H9 (cell line): ENCODE results near the gene ACOXL. TPM values are rescaled to one million over a fixed set of nuclear protein-coding genes. Genes with fewer than 3 reads are reported as not detected.
A peak's percentile ranks its signal among the peaks of the same experiment; 100 is the strongest.

ENCODE experiments used
- DNase-seq: peaks from one replicate; pipeline ENCODE4 v3.0.0-alpha.2; 2017
- H2AFZ ChIP-seq: one replicate; pipeline ENCODE4 v1.6.1; 2013; ENCODE audit warnings: mild to moderate bottlenecking, low read length, control low read depth, moderate library complexity
- H2AK5ac ChIP-seq: 2 replicates; pipeline ENCODE4 v1.6.1; 2013; ENCODE audit warnings: low read length, control low read depth, mixed read lengths; ENCODE audit not compliant: insufficient read length
- H2BK120ac ChIP-seq: one replicate; pipeline ENCODE4 v1.6.1; 2013; ENCODE audit warnings: low read depth, mild to moderate bottlenecking, low read length, control low read depth, inconsistent platforms; ENCODE audit not compliant: poor library complexity, severe bottlenecking
- H2BK12ac ChIP-seq: 2 replicates; pipeline ENCODE4 v1.6.1; 2013; ENCODE audit warnings: low read length, control low read depth, mixed read lengths, low read depth; ENCODE audit not compliant: insufficient read length
- H2BK15ac ChIP-seq: 2 replicates; pipeline ENCODE4 v1.6.1; 2013; ENCODE audit warnings: low read depth, low read length, control low read depth
- H2BK20ac ChIP-seq: one replicate; pipeline ENCODE4 v1.6.1; 2013; ENCODE audit warnings: low read depth, mild to moderate bottlenecking, low read length, control low read depth, inconsistent platforms; ENCODE audit not compliant: poor library complexity, severe bottlenecking
- H2BK5ac ChIP-seq: 2 replicates; pipeline ENCODE4 v1.6.1; 2013; ENCODE audit warnings: low read length, control low read depth, mixed read lengths; ENCODE audit not compliant: insufficient read length
- H3K14ac ChIP-seq: 2 replicates; pipeline ENCODE4 v1.6.1; 2013; ENCODE audit warnings: low read length, control low read depth; ENCODE audit not compliant: insufficient read depth
- H3K18ac ChIP-seq: 2 replicates; pipeline ENCODE4 v1.6.1; 2013; ENCODE audit warnings: low read depth, mild to moderate bottlenecking, mixed read lengths, low read length, control low read depth; ENCODE audit not compliant: insufficient read length
- H3K23ac ChIP-seq: 2 replicates; pipeline ENCODE4 v1.6.1; 2013; ENCODE audit warnings: low read length, control low read depth, mixed read lengths, low read depth; ENCODE audit not compliant: insufficient read length
- H3K23me2 ChIP-seq: 2 replicates; pipeline ENCODE4 v1.6.1; 2013; ENCODE audit warnings: low read depth, mild to moderate bottlenecking, mixed read lengths, low read length, control low read depth; ENCODE audit not compliant: insufficient read length, poor library complexity, severe bottlenecking
- H3K27ac ChIP-seq: 2 replicates; pipeline ENCODE4 v1.5.1; 2013; ENCODE audit warnings: low read length, control low read depth, mixed read lengths, low read depth; ENCODE audit not compliant: insufficient read length
- H3K27me3 ChIP-seq: 2 replicates; pipeline ENCODE4 v1.6.1; 2013; ENCODE audit warnings: low read length, control low read depth, inconsistent platforms; ENCODE audit not compliant: insufficient read depth
- H3K4ac ChIP-seq: 2 replicates; pipeline ENCODE4 v1.6.1; 2013; ENCODE audit warnings: low read depth, mild to moderate bottlenecking, control low read depth, inconsistent platforms, low read length, moderate library complexity
- H3K4me1 ChIP-seq: 2 replicates; pipeline ENCODE4 v1.6.1; 2013; ENCODE audit warnings: low read length, control low read depth, inconsistent platforms; ENCODE audit not compliant: insufficient read depth
- H3K4me2 ChIP-seq: 2 replicates; pipeline ENCODE4 v1.6.1; 2013; ENCODE audit warnings: low read length, control low read depth, mixed read lengths; ENCODE audit not compliant: insufficient read length, insufficient read depth
- H3K56ac ChIP-seq: 2 replicates; pipeline ENCODE4 v1.6.1; 2013; ENCODE audit warnings: low read depth, mild to moderate bottlenecking, mixed read lengths, low read length, control low read depth; ENCODE audit not compliant: insufficient read length
- H3K79me1 ChIP-seq: 2 replicates; pipeline ENCODE4 v1.6.1; 2013; ENCODE audit warnings: low read depth, mild to moderate bottlenecking, moderate library complexity, low read length, control low read depth, inconsistent platforms; ENCODE audit not compliant: insufficient read depth, poor library complexity, severe bottlenecking
- H3K79me2 ChIP-seq: 2 replicates; pipeline ENCODE4 v1.6.1; 2013; ENCODE audit warnings: low read length, control low read depth, inconsistent platforms; ENCODE audit not compliant: insufficient read depth
- H3K9ac ChIP-seq: 2 replicates; pipeline ENCODE4 v1.6.1; 2013; ENCODE audit warnings: low read length, control low read depth, mixed read lengths; ENCODE audit not compliant: insufficient read length; ENCODE audit errors: extremely low read depth
- H3K9me3 ChIP-seq: one replicate; pipeline ENCODE4 v1.6.1; 2013; ENCODE audit warnings: low read depth, low read length, inconsistent platforms; ENCODE audit not compliant: control insufficient read depth
- H3T11ph ChIP-seq: one replicate; pipeline ENCODE4 v1.6.1; 2013; ENCODE audit warnings: mild to moderate bottlenecking, low read length, control low read depth, inconsistent platforms
- H4K20me1 ChIP-seq: one replicate; pipeline ENCODE4 v1.6.1; 2013; ENCODE audit not compliant: control insufficient read depth, insufficient read length, insufficient read depth
- H4K5ac ChIP-seq: 2 replicates; pipeline ENCODE4 v1.6.1; 2013; ENCODE audit warnings: low read depth, mild to moderate bottlenecking, mixed read lengths, low read length, control low read depth; ENCODE audit not compliant: insufficient read length
- H4K8ac ChIP-seq: replicated peaks from 2 replicates; pipeline ENCODE4 v1.6.1; 2013; ENCODE audit warnings: low read length, control low read depth, mixed read lengths, low read depth; ENCODE audit not compliant: insufficient read length
- H4K91ac ChIP-seq: 2 replicates; pipeline ENCODE4 v1.6.1; 2013; ENCODE audit warnings: low read depth, mild to moderate bottlenecking, moderate library complexity, mixed read lengths, low read length, control low read depth; ENCODE audit not compliant: insufficient read length
- H3K27ac Mint-ChIP-seq, 3 experiments: 2 replicates in 2 of 3; 3 replicates in 1 of 3; pipeline ENCODE4 v1.8.0; 2020 to 2021; ENCODE audit warnings: mixed read lengths in 3 of 3, mild to moderate bottlenecking in 1 of 3, moderate library complexity in 1 of 3
- H3K27me3 Mint-ChIP-seq: 2 replicates; pipeline ENCODE4 v1.8.0; 2021; ENCODE audit warnings: low read depth, mild to moderate bottlenecking, moderate library complexity, mixed read lengths
- H3K36me3 Mint-ChIP-seq, 3 experiments: 2 replicates in 2 of 3; 3 replicates in 1 of 3; pipeline ENCODE4 v1.8.0; 2020 to 2021; ENCODE audit warnings: low read depth in 3 of 3, mixed read lengths in 3 of 3; ENCODE audit not compliant: insufficient read depth in 1 of 3
- H3K4me1 Mint-ChIP-seq, 2 experiments: 2 replicates each; pipeline ENCODE4 v1.8.0; 2020; ENCODE audit warnings: mixed read lengths in 2 of 2
- H3K4me3 Mint-ChIP-seq, 2 experiments: 2 replicates in 1 of 2; 3 replicates in 1 of 2; pipeline ENCODE4 v1.8.0; 2020 to 2021; ENCODE audit warnings: mild to moderate bottlenecking in 2 of 2, mixed read lengths in 2 of 2, moderate library complexity in 1 of 2
- H3K9me3 Mint-ChIP-seq, 2 experiments: 2 replicates in 1 of 2; 3 replicates in 1 of 2; pipeline ENCODE4 v1.8.0; 2020; ENCODE audit warnings: mild to moderate bottlenecking in 2 of 2, mixed read lengths in 2 of 2, moderate library complexity in 1 of 2
- total RNA-seq: library from RNA; stranded (reverse); gene quantifications from 2 replicates; pipeline ENCODE4 v1.2.1, GENCODE V29; 2021
- TF ChIP-seq, protein P1 (sequence below): fragments of 200-600 bp; sonication (generic); conservative IDR thresholded peaks from 3 replicates; pipeline ENCODE4 v1.8.0; 2021; ENCODE audit warnings: antibody characterized with exemption, mild to moderate bottlenecking

Gene ACOXL
- total RNA-seq, 1 experiment from 2014 or later, result 37.6 TPM

DNA sequence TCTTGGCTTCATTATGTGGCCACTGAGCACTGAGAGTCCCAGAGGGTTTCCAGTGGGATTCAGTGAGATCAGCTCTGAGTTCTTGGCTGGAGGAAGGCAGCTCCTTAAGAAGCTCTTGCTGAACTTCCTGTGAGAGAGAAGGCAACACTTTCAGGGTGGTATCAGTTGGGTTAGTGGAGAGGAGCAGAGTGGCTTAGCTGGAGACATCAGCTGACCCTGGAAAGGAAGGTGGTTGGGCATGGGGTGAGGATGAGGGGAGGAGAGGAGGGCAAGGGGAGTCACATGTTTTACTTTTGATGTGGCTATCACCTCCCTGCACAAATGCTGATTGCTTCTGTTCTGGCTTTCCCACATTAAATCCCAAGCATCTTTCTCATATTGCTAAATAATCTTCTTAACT is 95.1 kb downstream of the ACOXL start:
- Histone ChIP-seq H3K4me1 (no peaks in the 10 kb centered on the region), H2BK15ac (no peak overlapping the region), H2BK5ac (no peak overlapping the region), H3T11ph (no peak overlapping the region), H3K79me2 (no peaks in the 10 kb centered on the region), H2BK120ac (no peak overlapping the region), H3K9ac (no peak overlapping the region), H4K8ac (no peak overlapping the region), H3K18ac (no peak overlapping the region), H2AK5ac (no peak overlapping the region), H3K9me3 (peaks cover 4% of the 10 kb centered on the region), H3K4me2 (no peak overlapping the region), H3K79me1 (no peaks in the 10 kb centered on the region), H3K23ac (no peak overlapping the region), H4K91ac (no peak overlapping the region), H4K20me1 (no peaks in the 10 kb centered on the region), H2BK20ac (no peak overlapping the region), H2BK12ac (no peak overlapping the region), H3K14ac (no peak overlapping the region), H3K23me2 (no peaks in the 10 kb centered on the region), H3K27me3 (no peaks in the 10 kb centered on the region), H3K27ac (no peak overlapping the region), H2AFZ (no peak overlapping the region), H4K5ac (no peak overlapping the region), H3K56ac (no peak overlapping the region), H3K4ac (no peak overlapping the region)
- no peak for DNase-seq
- Mint-ChIP-seq H3K36me3 (peaks cover 26 to 83% (median 81%) of the 10 kb centered on the region in 3 experiments), H3K4me3 (no peak overlapping the region), H3K4me1 (0 out of 4 replicates have a peak, but pooled peaks cover 0 to 1% of the 10 kb centered on the region in 2 experiments), H3K9me3 (peaks cover 11 to 14% of the 10 kb centered on the region in 2 experiments; a peak in 4 of 5 replicates), H3K27ac (peak overlapping the region in 2 of 3 experiments; percentile 18 to 72; a peak in 2 of 7 replicates), H3K27me3 (no peaks in the 10 kb centered on the region)
- TF ChIP-seq, protein P1, sequence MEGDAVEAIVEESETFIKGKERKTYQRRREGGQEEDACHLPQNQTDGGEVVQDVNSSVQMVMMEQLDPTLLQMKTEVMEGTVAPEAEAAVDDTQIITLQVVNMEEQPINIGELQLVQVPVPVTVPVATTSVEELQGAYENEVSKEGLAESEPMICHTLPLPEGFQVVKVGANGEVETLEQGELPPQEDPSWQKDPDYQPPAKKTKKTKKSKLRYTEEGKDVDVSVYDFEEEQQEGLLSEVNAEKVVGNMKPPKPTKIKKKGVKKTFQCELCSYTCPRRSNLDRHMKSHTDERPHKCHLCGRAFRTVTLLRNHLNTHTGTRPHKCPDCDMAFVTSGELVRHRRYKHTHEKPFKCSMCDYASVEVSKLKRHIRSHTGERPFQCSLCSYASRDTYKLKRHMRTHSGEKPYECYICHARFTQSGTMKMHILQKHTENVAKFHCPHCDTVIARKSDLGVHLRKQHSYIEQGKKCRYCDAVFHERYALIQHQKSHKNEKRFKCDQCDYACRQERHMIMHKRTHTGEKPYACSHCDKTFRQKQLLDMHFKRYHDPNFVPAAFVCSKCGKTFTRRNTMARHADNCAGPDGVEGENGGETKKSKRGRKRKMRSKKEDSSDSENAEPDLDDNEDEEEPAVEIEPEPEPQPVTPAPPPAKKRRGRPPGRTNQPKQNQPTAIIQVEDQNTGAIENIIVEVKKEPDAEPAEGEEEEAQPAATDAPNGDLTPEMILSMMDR, result no peak
